NCI-H446 (cell line): ENCODE measurements around the gene SYNCRIP.
"Not testable (repeated sequence)": the region's sequence is repeated elsewhere in the genome, so short reads cannot be mapped to it uniquely, and the experiment has no call there.

ENCODE experiments used
- DNase-seq, 2 experiments: peaks; one replicate each; lab custom pipeline; 2025; lab: John Stamatoyannopoulos, UW

Gene SYNCRIP

GRCh38 chr6:85593438-85594196, 49.1 kb downstream of the SYNCRIP start, which contains the start of gene SNX14:
Gene SNX14, minus strand, starts transcription at chr6:85593858. Its CDS starts 140 bp downstream, at chr6:85593718.
- DNase-seq: peak; percentile 20 to 75

- DNase-seq: no peak
These were observed 50.7 kb downstream of the SYNCRIP start for GRCh38 chr6:85592033-85592432.

- no peak for DNase-seq
These were observed 51.5 kb downstream of the SYNCRIP start for GRCh38 chr6:85591207-85591606.

- DNase-seq: no peak
These were observed 56.9 kb downstream of the SYNCRIP start for GRCh38 chr6:85585741-85586140.

- DNase-seq: not testable (repeated sequence)
These were observed 59.9 kb downstream of the SYNCRIP start for GRCh38 chr6:85582832-85583231.

GRCh38 chr6:85581572-85581971, 61.1 kb downstream of the SYNCRIP start:
- DNase-seq: no peak

- DNase-seq: no peak
These were observed 61.8 kb downstream of the SYNCRIP start for GRCh38 chr6:85580878-85581267.

GRCh38 chr6:85580118-85580877, 62.4 kb downstream of the SYNCRIP start:
- DNase-seq: no peak

- no peak for DNase-seq
These were observed 63.1 kb downstream of the SYNCRIP start for GRCh38 chr6:85579581-85579980.

GRCh38 chr6:85576476-85576875, 66.2 kb downstream of the SYNCRIP start:
- peak in 1 of 2 experiments; percentile 40 for DNase-seq

- no peak for DNase-seq
These were observed 67.6 kb downstream of the SYNCRIP start for GRCh38 chr6:85574932-85575598.

GRCh38 chr6:85569323-85569722, 73.4 kb downstream of the SYNCRIP start:
- DNase-seq: no peak

- DNase-seq: no peak
These were observed 74.3 kb downstream of the SYNCRIP start for GRCh38 chr6:85568411-85568810.

- no peak for DNase-seq
These were observed 77.0 kb downstream of the SYNCRIP start for GRCh38 chr6:85565736-85566135.

GRCh38 chr6:85564223-85564622, 78.5 kb downstream of the SYNCRIP start:
- not testable (repeated sequence) for DNase-seq
